ENCODE data around the gene FARP1. TPM values are rescaled to one million over a fixed set of nuclear protein-coding genes. Genes with fewer than 3 reads are reported as not detected.

FARP1 gene
- total RNA-seq, 1 experiment from 2014 or later = 96.6 TPM

GRCh38 chr13:98303858-98304257 is 161.0 kb downstream of the FARP1 start:
- Mint-ChIP-seq H3K4me1 (peaks cover 43% of the 10 kb centered on the region), H3K9me3 (peaks cover 4% of the 10 kb centered on the region; the same call in 1 of the 2 replicates), H3K4me3 (no peak overlapping the region), H3K27ac (peak overlapping the region; percentile 16), H3K36me3 (0 out of 2 replicates have a peak, but pooled peaks cover 4% of the 10 kb centered on the region), H3K27me3 (ENCODE audit: low read depth) (no peaks in the 10 kb centered on the region)
- TF ChIP-seq FOXP1 (CRISPR knock-in tag; IDR thresholded peaks at IDR 0.05; ENCODE audit: borderline replicate concordance) (no peak), HMGXB4 (CRISPR knock-in tag; IDR thresholded peaks at IDR 0.05) (no peak), ATF3 (CRISPR knock-in tag; conservative IDR thresholded peaks at IDR 0.05) (no peak), JAZF1 (CRISPR knock-in tag; IDR thresholded peaks at IDR 0.05) (no peak), CDX4 (CRISPR knock-in tag; IDR thresholded peaks at IDR 0.05; ENCODE audit: borderline replicate concordance) (no peak), ZNF219 (CRISPR knock-in tag; IDR thresholded peaks at IDR 0.05; ENCODE audit: borderline replicate concordance) (no peak), GRHL2 (CRISPR knock-in tag; IDR thresholded peaks at IDR 0.05; ENCODE audit: insufficient replicate concordance, severe bottlenecking) (no peak), NFATC4 (CRISPR knock-in tag; IDR thresholded peaks at IDR 0.05) (no peak), ZNF425 (CRISPR knock-in tag; conservative IDR thresholded peaks at IDR 0.05) (no peak), ZBTB43 (CRISPR knock-in tag; IDR thresholded peaks at IDR 0.05) (no peak), E2F1 (CRISPR knock-in tag; IDR thresholded peaks at IDR 0.05) (no peak), HMGA2 (CRISPR knock-in tag; IDR thresholded peaks at IDR 0.05) (no peak)
- ATAC-seq (no peak), DNase-seq (ENCODE audit: low spot score) (no peak)
- ChIA-PET POLR2A (no interaction called here), CTCF (no interaction called here)

- ChIA-PET CTCF (no interaction called here), POLR2A (no interaction called here)
- Mint-ChIP-seq H3K27me3 (ENCODE audit: low read depth) (no peaks in the 10 kb centered on the region), H3K4me1 (peaks cover 52% of the 10 kb centered on the region), H3K27ac (peak overlapping the region; percentile 65), H3K9me3 (peaks cover 4% of the 10 kb centered on the region; the same call in 1 of the 2 replicates), H3K36me3 (0 out of 2 replicates have a peak, but pooled peaks cover 4% of the 10 kb centered on the region), H3K4me3 (no peak overlapping the region)
- DNase-seq (ENCODE audit: low spot score) (no peak), ATAC-seq (no peak)
- TF ChIP-seq MLX (CRISPR knock-in tag; IDR thresholded peaks at IDR 0.05) = no peak
- no peak for TF ChIP-seq GTF2I (CRISPR knock-in tag; conservative IDR thresholded peaks at IDR 0.05)
- no peak for TF ChIP-seq NR2C2 (CRISPR knock-in tag; IDR thresholded peaks at IDR 0.05)
- no peak for TF ChIP-seq RORB (CRISPR knock-in tag; IDR thresholded peaks at IDR 0.05)
- TF ChIP-seq HMGA2 (CRISPR knock-in tag; IDR thresholded peaks at IDR 0.05) = no peak
- no peak for TF ChIP-seq ERG (CRISPR knock-in tag; IDR thresholded peaks at IDR 0.05)
- no peak for TF ChIP-seq ZSCAN18 (CRISPR knock-in tag; IDR thresholded peaks at IDR 0.05)
- no peak for TF ChIP-seq ZNF425 (CRISPR knock-in tag; conservative IDR thresholded peaks at IDR 0.05)
- no peak for TF ChIP-seq CBFB (CRISPR knock-in tag; IDR thresholded peaks at IDR 0.05; ENCODE audit: low read depth)
- no peak for TF ChIP-seq TCF7 (CRISPR knock-in tag; IDR thresholded peaks at IDR 0.05; ENCODE audit: low read depth)
- TF ChIP-seq ATF3 (CRISPR knock-in tag; conservative IDR thresholded peaks at IDR 0.05) = no peak
- TF ChIP-seq FOXK1 (CRISPR knock-in tag; IDR thresholded peaks at IDR 0.05) = no peak
Measured at GRCh38 chr13:98305670-98306069, 162.8 kb downstream of the FARP1 start.

Data from WTC11 (cell line).